Suprapubic skin (tissue), 3 donors: ENCODE measurements around the gene DPEP3.
"Not testable (repeated sequence)": the region's sequence is repeated elsewhere in the genome, so short reads cannot be mapped to it uniquely, and the experiment has no call there.

ENCODE experiments used
- EP300 ChIP-seq: sonication (generic); formaldehyde crosslinking; IDR thresholded peaks from one replicate; pipeline ENCODE4 v1.6.1; 2017; ENCODE audit warnings: antibody characterized with exemption
- TF ChIP-seq, protein P1 (sequence below), 2 donors: fragments of 200-600 bp in 1 of 2; fragments of 450-650 bp in 1 of 2; sonication (generic) in 1 of 2; IDR thresholded peaks; one replicate each; pipeline ENCODE4 v1.5.1; 2016 to 2019; ENCODE audit warnings: antibody characterized with exemption in 2 of 2, mild to moderate bottlenecking in 1 of 2, moderate library complexity in 1 of 2

DNA sequence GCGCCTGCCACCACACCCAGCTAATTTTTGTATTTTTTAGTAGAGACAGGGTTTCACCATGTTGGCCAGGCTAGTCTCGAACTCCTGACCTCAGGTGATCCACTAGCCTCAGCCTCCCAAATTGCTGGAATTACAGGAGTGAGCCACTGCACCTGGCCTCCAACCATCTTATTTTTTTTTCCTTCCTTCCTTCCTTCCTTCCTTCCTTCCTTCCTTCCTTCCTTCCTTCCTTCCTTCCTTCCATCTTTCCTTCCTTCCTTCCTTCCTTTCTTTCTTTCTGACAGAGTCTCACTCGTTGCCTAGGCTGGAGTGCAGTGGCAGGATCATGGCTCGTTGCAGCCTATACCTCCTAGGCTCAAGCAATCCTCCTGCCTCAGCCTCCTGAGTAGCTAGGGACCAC lies 29.6 kb upstream of the DPEP3 start:
- TF ChIP-seq, protein P1, sequence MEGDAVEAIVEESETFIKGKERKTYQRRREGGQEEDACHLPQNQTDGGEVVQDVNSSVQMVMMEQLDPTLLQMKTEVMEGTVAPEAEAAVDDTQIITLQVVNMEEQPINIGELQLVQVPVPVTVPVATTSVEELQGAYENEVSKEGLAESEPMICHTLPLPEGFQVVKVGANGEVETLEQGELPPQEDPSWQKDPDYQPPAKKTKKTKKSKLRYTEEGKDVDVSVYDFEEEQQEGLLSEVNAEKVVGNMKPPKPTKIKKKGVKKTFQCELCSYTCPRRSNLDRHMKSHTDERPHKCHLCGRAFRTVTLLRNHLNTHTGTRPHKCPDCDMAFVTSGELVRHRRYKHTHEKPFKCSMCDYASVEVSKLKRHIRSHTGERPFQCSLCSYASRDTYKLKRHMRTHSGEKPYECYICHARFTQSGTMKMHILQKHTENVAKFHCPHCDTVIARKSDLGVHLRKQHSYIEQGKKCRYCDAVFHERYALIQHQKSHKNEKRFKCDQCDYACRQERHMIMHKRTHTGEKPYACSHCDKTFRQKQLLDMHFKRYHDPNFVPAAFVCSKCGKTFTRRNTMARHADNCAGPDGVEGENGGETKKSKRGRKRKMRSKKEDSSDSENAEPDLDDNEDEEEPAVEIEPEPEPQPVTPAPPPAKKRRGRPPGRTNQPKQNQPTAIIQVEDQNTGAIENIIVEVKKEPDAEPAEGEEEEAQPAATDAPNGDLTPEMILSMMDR (IDR thresholded peaks at IDR 0.05) = not testable (repeated sequence)
- not testable (repeated sequence) for TF ChIP-seq EP300
